ENCODE data around the gene CACNB1.

Gene CACNB1

GRCh38 chr17:39165841-39166349 lies 31.6 kb downstream of the CACNB1 start, which contains the start of gene ARL5C:
Gene ARL5C (minus strand): TSS chr17:39166161. CDS start chr17:39165760, 401 bp downstream.
- peak within 1 kb of the TSS; percentile 48 for H3K4me3 ChIP-seq (ENCODE audit: low read depth, low read length)
- TF ChIP-seq CTCF (IDR thresholded peaks at IDR 0.05; ENCODE audit: low read depth, low read length) = no peak
- no peak for DNase-seq (ENCODE audit: low read depth, low spot score)
- in situ Hi-C loops (cut with HindIII; ENCODE audit: low sequenced_read_pairs) = no loop called here

- in situ Hi-C loops (cut with HindIII; ENCODE audit: low sequenced_read_pairs) = no loop called here
- DNase-seq (ENCODE audit: low read depth, low spot score) = no peak
- no peak for TF ChIP-seq CTCF (IDR thresholded peaks at IDR 0.05; ENCODE audit: low read depth, low read length)
- H3K4me3 ChIP-seq (ENCODE audit: low read depth, low read length) = peak overlapping the region; percentile 48
Observed at GRCh38 chr17:39165178-39165840, 32.2 kb downstream of the CACNB1 start.

- peak overlapping the region; percentile 48 for H3K4me3 ChIP-seq (ENCODE audit: low read depth, low read length)
- in situ Hi-C loops (cut with HindIII; ENCODE audit: low sequenced_read_pairs) = no loop called here
- peak; percentile 91 for DNase-seq (ENCODE audit: low read depth, low spot score)
- peak; percentile 91 for TF ChIP-seq CTCF (IDR thresholded peaks at IDR 0.05; ENCODE audit: low read depth, low read length)
Observed at GRCh38 chr17:39164675-39165143, 32.8 kb downstream of the CACNB1 start.

GRCh38 chr17:39161962-39162361 lies 35.5 kb downstream of the CACNB1 start:
- no peak for TF ChIP-seq CTCF (IDR thresholded peaks at IDR 0.05; ENCODE audit: low read depth, low read length)
- in situ Hi-C loops (cut with HindIII; ENCODE audit: low sequenced_read_pairs) = no loop called here
- no peak overlapping the region for H3K4me3 ChIP-seq (ENCODE audit: low read depth, low read length)
- no peak for DNase-seq (ENCODE audit: low read depth, low spot score)

- H3K4me3 ChIP-seq (ENCODE audit: low read depth, low read length) = no peak overlapping the region
- in situ Hi-C loops (cut with HindIII; ENCODE audit: low sequenced_read_pairs) = no loop called here
- DNase-seq (ENCODE audit: low read depth, low spot score) = no peak
- no peak for TF ChIP-seq CTCF (IDR thresholded peaks at IDR 0.05; ENCODE audit: low read depth, low read length)
Observed at GRCh38 chr17:39158623-39159022, 38.8 kb downstream of the CACNB1 start.

GRCh38 chr17:39156491-39156890 lies 41.0 kb downstream of the CACNB1 start:
- in situ Hi-C loops (cut with HindIII; ENCODE audit: low sequenced_read_pairs) = no loop called here
- TF ChIP-seq CTCF (IDR thresholded peaks at IDR 0.05; ENCODE audit: low read depth, low read length) = no peak
- no peak for DNase-seq (ENCODE audit: low read depth, low spot score)
- H3K4me3 ChIP-seq (ENCODE audit: low read depth, low read length) = no peak overlapping the region
